IPS-20b (cell line): ENCODE measurements around the gene HP.
A peak's percentile ranks its signal among the peaks of the same experiment; 100 is the strongest.
"Not testable (repeated sequence)": the region's sequence is repeated elsewhere in the genome, so short reads cannot be mapped to it uniquely, and the experiment has no call there.

Experiments used
- H3K27ac ChIP-seq: one replicate; pipeline ENCODE4 v1.5.1; 2013; ENCODE audit warnings: low read length
- H3K27me3 ChIP-seq: 2 replicates; pipeline ENCODE4 v1.6.1; 2013; ENCODE audit warnings: mild to moderate bottlenecking, low read length, inconsistent platforms; ENCODE audit not compliant: insufficient read depth
- H3K36me3 ChIP-seq: 2 replicates; pipeline ENCODE4 v1.6.1; 2013; ENCODE audit warnings: low read depth, mild to moderate bottlenecking, inconsistent platforms, low read length, moderate library complexity; ENCODE audit not compliant: insufficient read depth
- H3K4me1 ChIP-seq: 2 replicates; pipeline ENCODE4 v1.6.1; 2013; ENCODE audit warnings: mild to moderate bottlenecking, control low read depth, inconsistent platforms, low read length, moderate library complexity; ENCODE audit not compliant: insufficient read depth
- H3K4me3 ChIP-seq: 2 replicates; pipeline ENCODE4 v1.5.1; 2013; ENCODE audit warnings: mild to moderate bottlenecking, low read length, inconsistent platforms
- H3K9ac ChIP-seq: 2 replicates; pipeline ENCODE4 v1.6.1; 2013; ENCODE audit warnings: low read depth, mild to moderate bottlenecking, inconsistent platforms, low read length, moderate library complexity
- H3K9me3 ChIP-seq: 2 replicates; pipeline ENCODE4 v1.6.1; 2013; ENCODE audit warnings: mild to moderate bottlenecking, low read depth, low read length, inconsistent platforms; ENCODE audit not compliant: insufficient read depth

The HP gene

GRCh38 chr16:72068930-72069329, 14.6 kb downstream of the HP start:
- Histone ChIP-seq H3K4me3 (no peak overlapping the region), H3K9ac (no peak overlapping the region), H3K9me3 (no peaks in the 10 kb centered on the region), H3K36me3 (no peaks in the 10 kb centered on the region), H3K27ac (no peak overlapping the region), H3K27me3 (no peaks in the 10 kb centered on the region), H3K4me1 (no peaks in the 10 kb centered on the region)

- no peaks in the 10 kb centered on the region for H3K9me3 ChIP-seq
- H3K27me3 ChIP-seq = no peaks in the 10 kb centered on the region
- no peaks in the 10 kb centered on the region for H3K4me1 ChIP-seq
- H3K9ac ChIP-seq = no peak overlapping the region
- no peak overlapping the region for H3K4me3 ChIP-seq
- H3K36me3 ChIP-seq = no peaks in the 10 kb centered on the region
- no peak overlapping the region for H3K27ac ChIP-seq
These were observed 18.4 kb downstream of the HP start for GRCh38 chr16:72072514-72073342.

GRCh38 chr16:72073560-72074230, 19.4 kb downstream of the HP start:
- no peaks in the 10 kb centered on the region for H3K36me3 ChIP-seq
- H3K27ac ChIP-seq = no peak overlapping the region
- H3K9me3 ChIP-seq = no peaks in the 10 kb centered on the region
- H3K4me1 ChIP-seq = no peaks in the 10 kb centered on the region
- no peak overlapping the region for H3K9ac ChIP-seq
- H3K4me3 ChIP-seq = no peak overlapping the region
- H3K27me3 ChIP-seq = no peaks in the 10 kb centered on the region

GRCh38 chr16:72075067-72075466, 20.8 kb downstream of the HP start:
- not testable (repeated sequence) for H3K9me3 ChIP-seq, H3K27me3 ChIP-seq, H3K4me1 ChIP-seq, H3K9ac ChIP-seq, H3K36me3 ChIP-seq, H3K27ac ChIP-seq, H3K4me3 ChIP-seq

- H3K27ac ChIP-seq = not testable (repeated sequence)
These were observed 22.8 kb downstream of the HP start for GRCh38 chr16:72076991-72077706.

GRCh38 chr16:72083778-72084404, 29.6 kb downstream of the HP start:
- no peaks in the 10 kb centered on the region for H3K4me1 ChIP-seq
- no peak overlapping the region for H3K27ac ChIP-seq
- H3K27me3 ChIP-seq = no peaks in the 10 kb centered on the region
- H3K9me3 ChIP-seq = peaks cover 12% of the 10 kb centered on the region
- no peak overlapping the region for H3K9ac ChIP-seq
- peaks cover 41% of the 10 kb centered on the region for H3K36me3 ChIP-seq
- no peak overlapping the region for H3K4me3 ChIP-seq

More at GRCh38 chr16:72076991-72077706, 22.8 kb downstream of the HP start:
- H3K4me3 ChIP-seq, H3K9me3 ChIP-seq, H3K27me3 ChIP-seq, H3K36me3 ChIP-seq, H3K9ac ChIP-seq, H3K4me1 ChIP-seq: not testable (repeated sequence)

GRCh38 chr16:72084445-72084844, 30.1 kb downstream of the HP start:
- H3K36me3 ChIP-seq = peaks cover 47% of the 10 kb centered on the region
- no peak overlapping the region for H3K9ac ChIP-seq
- H3K4me3 ChIP-seq = no peak overlapping the region
- H3K27me3 ChIP-seq = no peaks in the 10 kb centered on the region
- H3K27ac ChIP-seq = no peak overlapping the region
- peaks cover 12% of the 10 kb centered on the region for H3K9me3 ChIP-seq
- H3K4me1 ChIP-seq = no peaks in the 10 kb centered on the region

- no peak overlapping the region for H3K9ac ChIP-seq
- peaks cover 53% of the 10 kb centered on the region for H3K36me3 ChIP-seq
- no peaks in the 10 kb centered on the region for H3K4me1 ChIP-seq
- H3K27ac ChIP-seq = no peak overlapping the region
- H3K27me3 ChIP-seq = no peaks in the 10 kb centered on the region
- H3K4me3 ChIP-seq = no peak overlapping the region
- peaks cover 12% of the 10 kb centered on the region for H3K9me3 ChIP-seq
These were observed 30.7 kb downstream of the HP start for GRCh38 chr16:72085002-72085401.

GRCh38 chr16:72091217-72091616, 36.9 kb downstream of the HP start:
- no peak overlapping the region for H3K4me3 ChIP-seq
- H3K36me3 ChIP-seq = peaks cover 43% of the 10 kb centered on the region
- H3K9me3 ChIP-seq = no peaks in the 10 kb centered on the region
- no peaks in the 10 kb centered on the region for H3K27me3 ChIP-seq
- no peak overlapping the region for H3K9ac ChIP-seq
- 0 out of 2 replicates have a peak, but pooled peaks cover 8% of the 10 kb centered on the region for H3K4me1 ChIP-seq
- H3K27ac ChIP-seq = no peak overlapping the region

- Histone ChIP-seq H3K27ac (no peak overlapping the region), H3K4me3 (peak overlapping the region; percentile 96), H3K4me1 (0 out of 2 replicates have a peak, but pooled peaks cover 8% of the 10 kb centered on the region)
These were observed 38.6 kb downstream of the HP start for GRCh38 chr16:72092832-72093447.

More at GRCh38 chr16:72092832-72093447, 38.6 kb downstream of the HP start:
- H3K36me3 ChIP-seq = peaks cover 47% of the 10 kb centered on the region
- H3K27me3 ChIP-seq = no peaks in the 10 kb centered on the region
- peak overlapping the region; percentile 69; the same call in 1 of the 2 replicates for H3K9ac ChIP-seq
- no peaks in the 10 kb centered on the region for H3K9me3 ChIP-seq
